ENCODE measurements around the gene ARL14.
A peak's percentile ranks its signal among the peaks of the same experiment; 100 is the strongest.

ARL14 gene

GRCh38 chr3:160676547-160677303 is at the start of gene ARL14:
Gene ARL14, plus strand, starts transcription at chr3:160677160. Its CDS starts 187 bp downstream, at chr3:160677347.
- no peak for DNase-seq (ENCODE audit: low read depth in 2 of 3, low spot score in 1 of 3)

DNA sequence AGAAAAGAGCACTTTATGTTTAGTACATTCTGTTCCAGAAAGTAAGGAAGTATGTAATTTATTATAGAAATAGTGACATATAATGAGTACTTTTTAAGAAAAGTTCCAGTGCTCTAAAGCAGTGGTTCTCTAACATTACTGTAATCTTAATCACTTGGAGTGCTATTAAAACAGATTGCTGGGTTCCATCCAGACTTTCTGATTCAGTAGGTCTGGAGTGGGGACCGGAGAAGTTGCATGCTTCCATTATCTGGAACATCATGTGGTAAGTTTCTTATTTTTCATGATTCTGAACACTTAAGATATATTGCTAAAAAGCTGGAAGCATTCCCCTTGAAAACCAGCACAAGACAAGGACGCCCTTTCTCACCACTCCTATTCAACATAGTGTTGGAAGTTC is 47.5 kb upstream of the ARL14 start:
- DNase-seq (ENCODE audit: low read depth in 2 of 3, low spot score in 1 of 3), result no peak

GRCh38 chr3:160633361-160634083 is 43.4 kb upstream of the ARL14 start:
- no peak for DNase-seq (ENCODE audit: low read depth in 2 of 3, low spot score in 1 of 3)

- DNase-seq (ENCODE audit: low read depth in 2 of 3, low spot score in 1 of 3), result no peak
Measured at GRCh38 chr3:160635213-160635612, 41.7 kb upstream of the ARL14 start.

GRCh38 chr3:160637086-160637485 is 39.9 kb upstream of the ARL14 start:
- no peak for DNase-seq (ENCODE audit: low read depth in 2 of 3, low spot score in 1 of 3)

GRCh38 chr3:160638184-160638583 is 38.8 kb upstream of the ARL14 start:
- no peak for DNase-seq (ENCODE audit: low read depth in 2 of 3, low spot score in 1 of 3)

GRCh38 chr3:160641665-160642309 is 35.2 kb upstream of the ARL14 start:
- DNase-seq (ENCODE audit: low read depth in 2 of 3, low spot score in 1 of 3), result no peak

DNA sequence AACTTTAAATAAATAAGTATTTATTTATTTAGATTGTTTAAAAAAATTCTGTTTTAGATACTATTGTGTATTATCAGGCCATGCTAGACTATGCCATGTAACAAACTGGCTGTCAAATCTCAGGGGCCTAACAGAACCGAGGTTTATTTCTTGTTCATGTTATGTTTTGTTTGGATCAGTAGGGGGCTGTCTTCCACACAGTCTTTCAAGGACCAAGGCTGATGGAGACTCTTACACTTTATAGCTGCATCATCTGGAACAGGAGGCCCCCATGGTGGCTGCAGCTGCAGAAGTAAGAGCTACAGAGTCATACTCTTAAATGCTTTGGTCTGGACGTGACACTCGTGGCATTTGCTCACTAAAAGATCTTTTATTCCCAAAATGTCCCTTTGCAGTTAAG is 33.0 kb upstream of the ARL14 start:
- no peak for DNase-seq (ENCODE audit: low read depth in 2 of 3, low spot score in 1 of 3)

GRCh38 chr3:160644491-160644890 is 32.5 kb upstream of the ARL14 start:
- DNase-seq (ENCODE audit: low read depth in 2 of 3, low spot score in 1 of 3), result no peak

GRCh38 chr3:160648701-160649100 is 28.3 kb upstream of the ARL14 start:
- no peak for DNase-seq (ENCODE audit: low read depth in 2 of 3, low spot score in 1 of 3)

DNA sequence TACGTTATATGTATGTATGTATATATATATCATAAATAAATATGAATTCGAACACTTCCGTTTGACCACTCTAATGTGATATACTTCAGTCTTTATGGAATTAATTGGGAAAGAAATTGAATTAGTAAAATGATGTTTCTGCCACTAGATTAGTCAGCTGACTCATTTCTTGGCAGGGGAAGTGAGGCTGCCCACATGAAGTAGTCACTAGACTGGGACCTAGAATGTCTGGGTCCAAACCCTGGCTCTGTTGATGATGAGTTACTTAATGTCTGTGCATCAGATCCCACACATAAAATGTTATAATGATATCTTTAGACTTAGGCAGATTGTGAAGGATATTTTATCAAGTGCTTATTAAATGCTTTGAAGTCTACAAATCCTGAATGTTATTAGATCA is 27.4 kb upstream of the ARL14 start:
- DNase-seq (ENCODE audit: low read depth in 2 of 3, low spot score in 1 of 3), result no peak

DNA sequence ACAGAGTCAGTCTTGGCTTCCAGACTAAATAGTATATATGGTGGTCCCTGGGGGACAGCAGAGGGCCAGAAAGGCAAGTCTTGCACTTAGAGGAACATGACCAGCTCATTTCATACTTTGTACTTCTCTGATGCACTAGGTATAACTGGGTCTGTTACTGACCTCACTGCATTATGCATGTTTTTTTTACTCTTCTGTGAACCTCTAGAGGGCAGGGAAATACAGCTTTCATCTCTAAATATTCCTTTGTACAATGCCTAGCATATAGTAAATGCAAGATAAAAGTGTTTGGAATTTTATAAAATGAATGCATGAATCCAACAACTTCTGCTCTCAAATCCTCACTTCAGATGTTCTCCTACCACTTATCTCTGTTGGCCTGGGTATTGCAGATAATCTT is 23.4 kb upstream of the ARL14 start:
- DNase-seq (ENCODE audit: low read depth in 2 of 3, low spot score in 1 of 3), result no peak

DNA sequence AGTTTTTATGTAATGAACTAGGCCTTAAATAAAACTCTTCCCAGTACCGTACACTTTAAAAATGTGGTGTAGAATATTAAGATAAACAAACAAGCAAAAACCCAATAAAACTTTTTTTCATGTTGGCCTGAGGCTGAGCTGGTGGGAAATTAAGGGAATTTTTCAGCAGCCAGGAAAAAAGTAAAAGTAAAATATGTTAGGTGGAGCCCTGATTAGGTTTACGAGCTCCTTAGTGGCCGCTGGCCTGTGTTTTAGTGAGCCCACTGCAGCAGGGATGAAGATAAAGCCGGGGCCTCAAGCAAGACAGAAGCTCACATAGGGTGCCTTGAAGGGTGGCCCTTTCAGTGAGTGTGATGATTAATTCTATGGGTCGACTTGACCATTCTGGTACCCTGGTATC is 16.1 kb upstream of the ARL14 start:
- no peak for DNase-seq (ENCODE audit: low read depth in 2 of 3, low spot score in 1 of 3)

GRCh38 chr3:160661660-160662059 is 15.3 kb upstream of the ARL14 start:
- DNase-seq (ENCODE audit: low read depth in 2 of 3, low spot score in 1 of 3), result no peak

- DNase-seq (ENCODE audit: low read depth in 2 of 3, low spot score in 1 of 3), result no peak
Measured at GRCh38 chr3:160665231-160665630, 11.7 kb upstream of the ARL14 start.

DNA sequence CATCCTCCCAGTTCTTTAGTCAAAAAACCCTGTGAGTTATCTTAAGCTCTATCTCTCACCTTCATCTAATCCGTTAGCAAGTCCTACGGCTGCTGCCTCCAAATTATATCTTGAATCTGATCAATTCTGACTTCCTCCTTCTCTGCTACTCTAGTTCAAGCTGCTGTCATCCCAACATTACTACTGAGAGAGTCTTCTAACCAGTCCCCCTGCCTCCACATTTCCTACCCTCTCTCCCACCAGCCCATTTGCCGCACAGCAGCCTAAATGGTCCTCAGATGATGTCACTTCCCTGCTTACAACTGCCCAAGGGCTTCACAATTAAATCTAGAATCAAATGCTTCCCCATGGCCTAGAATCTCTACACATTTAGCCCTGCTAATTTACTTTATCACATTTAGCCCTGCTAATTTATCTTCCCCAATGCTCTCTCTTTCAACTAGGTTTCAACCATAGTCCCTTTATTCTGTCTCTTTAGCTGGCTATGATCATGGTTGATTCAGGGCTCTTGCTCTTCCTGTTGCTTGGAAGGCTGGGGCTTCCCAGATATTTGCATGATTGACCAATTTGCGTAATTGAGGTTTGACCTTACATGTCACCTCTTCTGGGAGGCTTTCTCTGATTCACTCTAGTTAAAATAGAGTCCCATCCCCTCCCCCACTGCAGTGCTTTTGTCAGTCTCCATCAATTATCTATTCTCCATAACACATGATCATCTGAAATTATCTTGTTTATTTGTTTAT is 11.0 kb upstream of the ARL14 start:
- DNase-seq (ENCODE audit: low read depth in 2 of 3, low spot score in 1 of 3), result peak in 1 of 3 donors; percentile 3

- no peak for DNase-seq (ENCODE audit: low read depth in 2 of 3, low spot score in 1 of 3)
Measured at GRCh38 chr3:160667452-160667851, 9.5 kb upstream of the ARL14 start.

GRCh38 chr3:160668454-160668853 is 8.5 kb upstream of the ARL14 start:
- DNase-seq (ENCODE audit: low read depth in 2 of 3, low spot score in 1 of 3), result no peak

GRCh38 chr3:160671231-160671630 is 5.7 kb upstream of the ARL14 start:
- no peak for DNase-seq (ENCODE audit: low read depth in 2 of 3, low spot score in 1 of 3)

- DNase-seq (ENCODE audit: low read depth in 2 of 3, low spot score in 1 of 3), result no peak
Measured at GRCh38 chr3:160671995-160672394, 5.0 kb upstream of the ARL14 start.

DNA sequence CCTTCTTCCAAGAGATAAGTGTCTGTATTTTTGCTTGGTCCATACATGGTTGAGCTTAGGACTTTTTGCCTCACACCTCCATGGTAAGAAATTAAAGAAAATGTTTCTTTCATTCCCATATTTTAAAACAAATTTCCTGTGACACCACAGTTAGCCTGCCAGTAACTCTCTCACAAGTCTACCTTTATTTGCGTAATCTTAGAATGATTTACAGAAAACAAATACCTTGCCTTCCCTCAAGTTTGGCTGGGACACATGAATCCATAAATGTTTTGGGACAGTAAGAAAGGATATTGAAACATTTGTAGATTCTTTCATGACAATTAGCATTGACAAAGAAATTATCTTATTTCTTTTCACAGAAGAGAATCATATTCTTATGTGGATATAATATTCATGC is 3.8 kb upstream of the ARL14 start:
- no peak for DNase-seq (ENCODE audit: low read depth in 2 of 3, low spot score in 1 of 3)

Data from stimulated activated CD4-positive, alpha-beta T cell treated with anti-CD3 and anti-CD28 coated beads, Interleukin-12 subunit alpha, Interleukin-12 subunit beta, amount 100 ng/mL, for 48 hours (primary cell).